Effector memory CD8-positive, alpha-beta T cell (primary cell): ENCODE measurements around the gene ATP8B4.

ENCODE experiments used
- ATAC-seq: fragments of 150-1000 bp; cut with Tn5 transposase; replicated peaks from 2 replicates; pipeline ENCODE4 v1.10.0; 2021; ENCODE audit warnings: mild to moderate bottlenecking, moderate library complexity
- DNase-seq, 3 experiments: peaks; one replicate each; pipeline ENCODE4 v3.0.0; 2021
- H3K27ac Mint-ChIP-seq, 2 donors: one replicate each; pipeline ENCODE4 v1.8.0; 2022; ENCODE audit warnings: mild to moderate bottlenecking in 2 of 2, mixed read lengths in 2 of 2, moderate library complexity in 2 of 2
- H3K27me3 Mint-ChIP-seq, 2 donors: one replicate each; pipeline ENCODE4 v1.8.0; 2022; ENCODE audit warnings: mixed read lengths in 2 of 2
- H3K36me3 Mint-ChIP-seq: one replicate; pipeline ENCODE4 v1.8.0; 2022; ENCODE audit warnings: mild to moderate bottlenecking, moderate library complexity, mixed read lengths; ENCODE audit not compliant: insufficient read depth
- H3K4me1 Mint-ChIP-seq, 2 donors: one replicate each; pipeline ENCODE4 v1.8.0; 2022; ENCODE audit warnings: low read depth in 2 of 2, mixed read lengths in 2 of 2
- H3K4me3 Mint-ChIP-seq, 2 donors: one replicate each; pipeline ENCODE4 v1.8.0; 2022; ENCODE audit warnings: mild to moderate bottlenecking in 2 of 2, mixed read lengths in 2 of 2, moderate library complexity in 2 of 2
- H3K9me3 Mint-ChIP-seq, 2 donors: one replicate each; pipeline ENCODE4 v1.8.0; 2022; ENCODE audit warnings: mixed read lengths in 2 of 2

The ATP8B4 gene

DNA sequence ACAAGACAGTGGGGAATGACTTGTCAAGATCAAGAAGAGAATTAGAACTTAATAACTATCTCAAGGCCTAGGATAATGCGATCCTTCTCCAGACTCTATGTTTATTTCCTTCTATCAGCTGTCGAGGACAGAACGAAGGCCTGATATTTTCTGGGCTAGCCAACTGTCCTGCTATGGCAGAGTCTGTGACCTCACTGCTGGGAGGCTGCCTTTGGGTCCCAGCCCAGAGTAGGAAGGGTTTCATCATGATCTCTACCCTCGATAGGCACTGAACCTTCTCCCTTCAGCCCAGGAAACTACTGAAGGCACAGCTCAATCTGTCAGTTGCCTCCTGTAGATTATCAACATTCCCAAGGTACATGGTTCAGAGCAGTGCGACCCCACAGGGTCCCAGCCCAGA lies 237.2 kb downstream of the ATP8B4 start:
- Mint-ChIP-seq H3K36me3 (no peaks in the 10 kb centered on the region), H3K27ac (no peak overlapping the region), H3K9me3 (no peaks in the 10 kb centered on the region), H3K4me1 (peaks cover 1 to 2% of the 10 kb centered on the region in 2 donors), H3K4me3 (no peak overlapping the region), H3K27me3 (no peaks in the 10 kb centered on the region)
- no peak for ATAC-seq
- DNase-seq, result no peak

GRCh38 chr15:49881433-49881832 lies 237.6 kb downstream of the ATP8B4 start:
- DNase-seq (no peak), ATAC-seq (no peak)
- H3K4me3 Mint-ChIP-seq, result no peak overlapping the region
- H3K27ac Mint-ChIP-seq, result no peak overlapping the region
- no peaks in the 10 kb centered on the region for H3K9me3 Mint-ChIP-seq
- peaks cover 2 to 4% of the 10 kb centered on the region in 2 donors for H3K4me1 Mint-ChIP-seq
- no peaks in the 10 kb centered on the region for H3K36me3 Mint-ChIP-seq
- H3K27me3 Mint-ChIP-seq, result no peaks in the 10 kb centered on the region

- no peak for DNase-seq
- Mint-ChIP-seq H3K36me3 (peaks cover 2% of the 10 kb centered on the region), H3K27me3 (no peaks in the 10 kb centered on the region), H3K27ac (no peak overlapping the region), H3K4me1 (peaks cover 2 to 4% of the 10 kb centered on the region in 2 donors), H3K4me3 (no peak overlapping the region), H3K9me3 (no peaks in the 10 kb centered on the region)
- ATAC-seq, result no peak
Measured at GRCh38 chr15:49877873-49878521, 241.0 kb downstream of the ATP8B4 start.

DNA sequence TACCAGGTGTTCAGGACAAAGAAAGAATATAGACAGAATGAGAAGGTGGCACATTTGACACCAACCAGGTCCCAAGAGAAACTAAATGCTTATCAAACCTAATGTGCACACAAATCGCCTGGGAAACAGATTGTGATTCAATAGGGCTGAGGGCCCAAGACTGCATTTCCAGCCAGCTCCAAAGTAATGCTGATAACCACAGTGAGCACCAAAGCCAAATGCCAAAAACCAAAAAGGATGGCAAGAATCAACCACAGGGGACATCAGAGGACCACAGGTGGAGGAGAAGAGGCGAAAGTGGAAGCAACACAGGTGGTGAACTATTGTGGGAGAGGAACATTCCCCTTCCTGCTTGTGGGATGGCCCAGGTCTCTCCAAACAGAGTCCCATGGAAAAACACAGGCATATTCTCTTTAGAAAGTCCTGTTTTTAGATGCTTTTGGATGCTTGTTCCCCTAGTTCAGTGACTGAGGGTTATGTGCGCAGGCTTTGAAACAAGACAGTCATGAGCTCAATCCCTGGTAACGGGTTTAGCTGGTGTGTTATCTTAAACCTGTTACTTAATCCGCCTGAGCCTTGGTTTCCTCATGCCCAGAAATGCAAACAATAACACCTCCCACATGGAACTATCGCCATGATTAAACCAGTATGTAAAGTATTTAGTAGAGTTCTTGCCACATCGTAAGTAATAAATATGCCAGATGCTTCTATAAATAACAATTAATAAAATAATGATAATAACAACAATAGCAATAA lies 241.7 kb downstream of the ATP8B4 start:
- DNase-seq (no peak), ATAC-seq (no peak)
- H3K4me3 Mint-ChIP-seq, result no peak overlapping the region
- H3K27me3 Mint-ChIP-seq, result no peaks in the 10 kb centered on the region
- H3K36me3 Mint-ChIP-seq, result peaks cover 2% of the 10 kb centered on the region
- peaks cover 2 to 4% of the 10 kb centered on the region in 2 donors for H3K4me1 Mint-ChIP-seq
- no peak overlapping the region for H3K27ac Mint-ChIP-seq
- no peaks in the 10 kb centered on the region for H3K9me3 Mint-ChIP-seq

DNA sequence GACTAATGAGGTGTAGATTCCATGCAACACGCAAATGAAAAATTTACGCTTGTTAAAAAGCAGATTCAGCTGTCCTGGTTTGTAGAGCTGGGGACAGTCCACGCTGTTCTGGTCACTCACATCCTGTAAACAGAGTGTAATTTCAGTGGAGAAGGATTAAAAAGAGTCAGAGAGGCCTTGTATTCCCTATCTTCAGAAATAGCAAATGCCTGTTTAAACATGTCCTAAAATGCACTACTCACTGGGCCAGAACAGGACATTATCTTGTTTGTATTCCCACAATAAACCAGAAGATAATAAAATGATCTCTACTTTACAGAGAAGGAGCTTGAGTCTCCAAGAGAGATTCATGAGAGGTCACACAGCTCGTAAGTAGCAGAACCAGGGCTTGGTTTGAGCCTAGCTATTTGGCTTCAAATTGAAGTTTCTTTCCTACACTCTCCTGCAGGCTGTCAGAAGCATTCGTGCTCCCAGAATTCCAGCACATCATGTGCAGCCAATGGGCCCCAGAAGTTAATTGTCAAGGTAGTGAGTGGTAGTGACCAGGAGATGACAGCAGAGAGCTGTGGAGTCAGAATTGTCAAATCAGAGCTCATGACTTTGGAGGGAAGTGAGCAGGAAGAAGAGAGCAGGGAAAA lies 242.5 kb downstream of the ATP8B4 start:
- ATAC-seq (no peak), DNase-seq (no peak)
- Mint-ChIP-seq H3K4me3 (no peak overlapping the region), H3K9me3 (no peaks in the 10 kb centered on the region), H3K36me3 (peaks cover 2% of the 10 kb centered on the region), H3K27me3 (no peaks in the 10 kb centered on the region), H3K27ac (no peak overlapping the region), H3K4me1 (peaks cover 2 to 4% of the 10 kb centered on the region in 2 donors)

DNA sequence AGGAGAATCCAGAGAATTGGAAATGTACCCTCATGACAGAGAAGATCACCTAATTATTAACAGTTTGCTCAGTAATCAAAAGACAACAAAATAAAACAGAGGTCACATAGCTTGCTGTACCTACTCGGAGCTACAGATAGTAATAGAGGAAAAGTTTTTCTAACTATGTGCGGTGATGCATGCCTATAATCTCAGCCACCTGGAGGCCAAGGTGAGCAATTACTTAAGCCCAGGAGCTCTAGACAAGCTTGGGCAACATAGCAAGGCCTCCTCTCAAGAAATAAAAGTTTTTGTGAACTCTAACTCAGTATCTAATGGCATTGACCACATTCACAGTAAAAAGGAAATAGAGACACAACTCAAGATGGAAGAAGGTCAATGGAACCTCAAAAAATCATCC lies 243.6 kb downstream of the ATP8B4 start:
- no peak overlapping the region for H3K4me3 Mint-ChIP-seq
- H3K9me3 Mint-ChIP-seq, result no peaks in the 10 kb centered on the region
- H3K27ac Mint-ChIP-seq, result no peak overlapping the region
- H3K4me1 Mint-ChIP-seq, result peaks cover 2 to 4% of the 10 kb centered on the region in 2 donors
- no peaks in the 10 kb centered on the region for H3K27me3 Mint-ChIP-seq
- ATAC-seq (no peak), DNase-seq (no peak)
- peaks cover 2% of the 10 kb centered on the region for H3K36me3 Mint-ChIP-seq

GRCh38 chr15:49870472-49870871 lies 248.6 kb downstream of the ATP8B4 start:
- peaks cover 2% of the 10 kb centered on the region for H3K36me3 Mint-ChIP-seq
- H3K4me1 Mint-ChIP-seq, result no peaks in the 10 kb centered on the region
- H3K4me3 Mint-ChIP-seq, result no peak overlapping the region
- DNase-seq, result no peak
- ATAC-seq, result no peak
- H3K9me3 Mint-ChIP-seq, result no peaks in the 10 kb centered on the region
- H3K27me3 Mint-ChIP-seq, result peaks cover 6 to 14% of the 10 kb centered on the region in 2 donors
- H3K27ac Mint-ChIP-seq, result no peak overlapping the region

- Mint-ChIP-seq H3K27me3 (peaks cover 6 to 14% of the 10 kb centered on the region in 2 donors), H3K36me3 (no peaks in the 10 kb centered on the region), H3K4me1 (no peaks in the 10 kb centered on the region), H3K9me3 (no peaks in the 10 kb centered on the region), H3K4me3 (no peak overlapping the region), H3K27ac (no peak overlapping the region)
- DNase-seq, result no peak
- ATAC-seq, result no peak
Measured at GRCh38 chr15:49868348-49868747, 250.7 kb downstream of the ATP8B4 start.

DNA sequence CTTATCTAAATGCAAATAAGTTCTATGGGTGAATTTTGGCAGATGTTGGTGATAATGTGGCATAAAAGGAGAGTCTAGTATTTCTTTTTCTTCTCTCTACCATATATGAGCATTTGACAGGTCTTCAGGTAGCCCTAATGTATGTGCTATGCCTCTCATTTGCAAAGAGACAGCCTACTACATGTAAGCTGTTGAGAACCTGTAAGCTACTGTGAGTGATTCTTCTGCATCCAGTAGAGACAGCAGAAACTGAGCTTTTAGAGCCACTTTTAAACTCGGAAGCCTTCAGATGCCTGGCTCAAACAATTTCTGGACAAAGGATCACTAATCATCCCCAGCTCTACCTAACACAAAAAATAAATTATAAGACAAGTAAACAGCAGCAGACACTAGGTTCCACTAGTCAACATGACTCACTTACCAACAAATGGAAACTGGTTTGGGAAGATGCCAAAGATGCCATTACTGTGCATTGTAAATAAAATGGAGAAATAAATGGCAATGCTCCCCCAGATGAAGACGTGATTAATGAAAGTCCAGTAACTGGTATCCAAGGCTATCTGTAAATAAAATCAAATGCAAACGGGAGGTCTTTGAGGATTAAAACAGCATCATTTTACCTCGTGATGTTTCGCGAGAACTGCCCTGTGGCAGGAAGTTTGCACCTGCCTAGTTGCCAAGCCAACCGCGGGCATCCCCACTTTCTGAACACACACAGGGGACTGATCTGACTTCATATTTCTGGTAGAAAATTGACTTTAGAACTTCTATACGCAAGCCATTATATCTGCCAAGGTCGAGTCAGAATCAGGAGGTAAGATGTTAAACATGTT lies 252.9 kb downstream of the ATP8B4 start:
- Mint-ChIP-seq H3K4me1 (no peaks in the 10 kb centered on the region), H3K4me3 (no peak overlapping the region), H3K9me3 (no peaks in the 10 kb centered on the region), H3K27ac (no peak overlapping the region), H3K36me3 (no peaks in the 10 kb centered on the region), H3K27me3 (peaks cover 6 to 14% of the 10 kb centered on the region in 2 donors)
- ATAC-seq, result no peak
- DNase-seq, result no peak

- no peaks in the 10 kb centered on the region for H3K4me1 Mint-ChIP-seq
- no peak overlapping the region for H3K27ac Mint-ChIP-seq
- H3K27me3 Mint-ChIP-seq, result peaks cover 6 to 14% of the 10 kb centered on the region in 2 donors
- no peak for DNase-seq
- no peak for ATAC-seq
- no peaks in the 10 kb centered on the region for H3K9me3 Mint-ChIP-seq
- H3K4me3 Mint-ChIP-seq, result no peak overlapping the region
- H3K36me3 Mint-ChIP-seq, result no peaks in the 10 kb centered on the region
Measured at GRCh38 chr15:49864251-49864650, 254.8 kb downstream of the ATP8B4 start.

DNA sequence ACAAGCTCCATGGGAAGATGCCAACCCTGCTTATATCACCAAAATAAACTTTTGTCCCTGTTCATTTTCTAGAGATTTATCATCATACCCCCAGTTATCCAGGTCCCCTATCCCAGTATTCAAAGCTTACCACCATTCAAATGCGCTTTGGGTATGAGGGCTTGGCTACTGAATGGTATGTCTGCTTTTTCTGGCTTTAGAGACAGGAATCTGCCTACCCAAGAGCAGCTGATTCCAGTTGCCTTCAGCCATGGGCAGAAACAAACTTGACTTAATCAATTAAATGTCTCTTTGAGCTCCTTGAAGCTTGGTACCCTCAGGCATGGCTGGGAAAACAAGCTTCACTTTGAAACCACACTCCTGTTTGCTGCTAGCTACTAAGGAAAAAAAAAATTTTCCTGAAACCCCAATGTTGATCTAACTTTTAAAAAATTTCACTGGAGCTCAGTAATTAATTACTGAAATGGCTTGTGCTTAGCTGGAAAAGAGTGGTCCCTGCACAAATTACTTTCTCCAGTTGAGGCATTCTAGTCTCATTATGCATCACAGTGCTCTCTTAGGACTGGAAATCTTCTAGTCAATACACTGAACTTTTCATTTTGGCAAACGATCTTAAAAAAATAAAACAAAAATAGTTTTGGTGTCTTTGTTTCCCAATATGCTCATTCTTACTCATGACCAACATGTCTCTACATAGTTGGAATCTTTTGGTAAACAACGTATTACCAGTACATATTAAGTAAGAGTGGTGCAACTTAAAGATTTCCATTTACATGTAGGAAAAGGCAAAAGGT lies 255.4 kb downstream of the ATP8B4 start:
- H3K27me3 Mint-ChIP-seq, result peaks cover 6 to 14% of the 10 kb centered on the region in 2 donors
- no peaks in the 10 kb centered on the region for H3K9me3 Mint-ChIP-seq
- no peaks in the 10 kb centered on the region for H3K36me3 Mint-ChIP-seq
- H3K27ac Mint-ChIP-seq, result no peak overlapping the region
- no peak overlapping the region for H3K4me3 Mint-ChIP-seq
- no peaks in the 10 kb centered on the region for H3K4me1 Mint-ChIP-seq
- no peak for DNase-seq
- ATAC-seq, result no peak

- H3K36me3 Mint-ChIP-seq, result no peaks in the 10 kb centered on the region
- H3K27me3 Mint-ChIP-seq, result no peaks in the 10 kb centered on the region
- H3K9me3 Mint-ChIP-seq, result no peaks in the 10 kb centered on the region
- no peak for DNase-seq
- no peak overlapping the region for H3K27ac Mint-ChIP-seq
- ATAC-seq, result no peak
- H3K4me3 Mint-ChIP-seq, result no peak overlapping the region
- no peaks in the 10 kb centered on the region for H3K4me1 Mint-ChIP-seq
Measured at GRCh38 chr15:49860101-49860500, 258.9 kb downstream of the ATP8B4 start.
